H1 (cell line): Measurements from ENCODE around the gene ZNF669. TPM values are rescaled to one million over a fixed set of nuclear protein-coding genes. Genes with fewer than 3 reads are reported as not detected.
"Not testable (repeated sequence)": the region's sequence is repeated elsewhere in the genome, so short reads cannot be mapped to it uniquely, and the experiment has no call there.

ENCODE experiments used
- CTCF ChIA-PET: fragments of 300-600 bp; sonication (Branson Sonifier 250); formaldehyde crosslinking; loops from one replicate; lab custom pipeline; 2021; ENCODE audit not compliant: partially characterized antibody; lab: Charles Lee
- POLR2A ChIA-PET: fragments of 300-600 bp; sonication (Branson Sonifier 250); formaldehyde crosslinking; loops from one replicate; lab custom pipeline; 2021; ENCODE audit warnings: inconsistent platforms; ENCODE audit not compliant: partially characterized antibody; lab: Charles Lee
- DNase-seq, 2 experiments: peaks; one replicate each; pipeline versions ENCODE4 v3.0.0 to v3.0.0-alpha.2; 2010 to 2022; ENCODE audit warnings: low spot score in 2 of 2, low read depth in 1 of 2, mixed read lengths in 1 of 2
- FAIRE-seq: peaks from 2 replicates; lab custom pipeline; 2011; peaks lifted over from hg19 to GRCh38; lab: Jason Lieb, UNC
- H2AFZ ChIP-seq: 2 replicates; pipeline ENCODE4 v1.8.1; 2012; ENCODE audit warnings: low read length, inconsistent platforms
- H2AK5ac ChIP-seq: 2 replicates; pipeline ENCODE4 v1.6.1; 2013; ENCODE audit warnings: low read depth, low read length
- H2BK120ac ChIP-seq: replicated peaks from 2 replicates; pipeline ENCODE3; 2013; ENCODE audit warnings: low read depth, low read length, inconsistent platforms
- H2BK12ac ChIP-seq: 2 replicates; pipeline ENCODE4 v1.6.1; 2013; ENCODE audit warnings: low read depth, low read length
- H2BK15ac ChIP-seq: 2 replicates; pipeline ENCODE4 v1.6.1; 2013; ENCODE audit warnings: low read length
- H2BK20ac ChIP-seq: 2 replicates; pipeline ENCODE4 v1.6.1; 2013; ENCODE audit warnings: low read length
- H2BK5ac ChIP-seq: 2 replicates; pipeline ENCODE4 v1.6.1; 2013; ENCODE audit warnings: low read depth, low read length
- H3K14ac ChIP-seq: 2 replicates; pipeline ENCODE4 v1.6.1; 2013; ENCODE audit warnings: inconsistent platforms; ENCODE audit not compliant: insufficient read length
- H3K18ac ChIP-seq: 2 replicates; pipeline ENCODE4 v1.6.1; 2013; ENCODE audit warnings: low read length; ENCODE audit errors: extremely low read depth
- H3K23ac ChIP-seq: 2 replicates; pipeline ENCODE4 v1.6.1; 2013; ENCODE audit warnings: inconsistent platforms; ENCODE audit not compliant: insufficient read length
- H3K23me2 ChIP-seq: 2 replicates; pipeline ENCODE4 v1.6.1; 2013; ENCODE audit warnings: low read depth, low read length
- H3K27ac ChIP-seq: 2 replicates; pipeline ENCODE4 v1.6.1; 2011; ENCODE audit warnings: low read depth, low read length, inconsistent platforms
- H3K27me3 ChIP-seq, 4 experiments: replicated peaks in 1 of 4; 1 replicate in 1 of 4; 2 replicates in 3 of 4; pipeline versions ENCODE4 v1.6.1 to v1.8.1; 2011 to 2013; ENCODE audit warnings: low read length in 3 of 4, mild to moderate bottlenecking in 3 of 4, inconsistent platforms in 2 of 4, mixed read lengths in 2 of 4, moderate library complexity in 1 of 4; ENCODE audit not compliant: control insufficient read depth in 3 of 4, insufficient read depth in 3 of 4; ENCODE audit errors: extremely low read depth in 1 of 4
- H3K36me3 ChIP-seq, 4 experiments: 2 replicates each; pipeline versions ENCODE4 v1.6.1 to v1.8.1; 2011 to 2013; ENCODE audit warnings: mild to moderate bottlenecking in 4 of 4, low read length in 3 of 4, moderate library complexity in 2 of 4, control low read depth in 1 of 4, inconsistent platforms in 1 of 4; ENCODE audit not compliant: insufficient read depth in 4 of 4, control insufficient read depth in 2 of 4
- H3K4ac ChIP-seq: replicated peaks from 2 replicates; pipeline ENCODE3; 2013; ENCODE audit warnings: low read length, low read depth, mixed read lengths, inconsistent platforms; ENCODE audit not compliant: insufficient read length
- H3K4me1 ChIP-seq, 4 experiments: replicated peaks in 1 of 4; 1 replicate in 1 of 4; 2 replicates in 3 of 4; pipeline versions ENCODE4 v1.6.1 to v1.8.1; 2011 to 2013; ENCODE audit warnings: low read length in 3 of 4, inconsistent platforms in 2 of 4, mixed read lengths in 1 of 4; ENCODE audit not compliant: insufficient read depth in 4 of 4, control insufficient read depth in 3 of 4
- H3K4me2 ChIP-seq, 2 experiments: 2 replicates each; pipeline versions ENCODE4 v1.6.1 to v1.8.1; 2011 to 2013; ENCODE audit warnings: low read depth in 2 of 2, low read length in 2 of 2, control low read depth in 1 of 2, inconsistent platforms in 1 of 2, mild to moderate bottlenecking in 1 of 2; ENCODE audit not compliant: insufficient read depth in 1 of 2
- H3K4me3 ChIP-seq, 4 experiments: fragments of 200-600, 300-600 bp in 1 of 4; sonication (generic), shearing (Covaris generic), sonication (Bioruptor Twin) in 1 of 4; 2 replicates each; pipeline versions ENCODE4 v1.5.1 to v1.8.1; 2011 to 2016; ENCODE audit warnings: low read length in 4 of 4, low read depth in 3 of 4, control low read depth in 2 of 4, inconsistent platforms in 2 of 4, mild to moderate bottlenecking in 2 of 4, mixed read lengths in 1 of 4, moderate library complexity in 1 of 4; ENCODE audit not compliant: insufficient read depth in 2 of 4; ENCODE audit errors: extremely low read depth in 1 of 4
- H3K56ac ChIP-seq: replicated peaks from 2 replicates; pipeline ENCODE3; 2013; ENCODE audit warnings: low read depth, mild to moderate bottlenecking, mixed read lengths, low read length, inconsistent platforms; ENCODE audit not compliant: insufficient read length
- H3K79me1 ChIP-seq: 2 replicates; pipeline ENCODE4 v1.6.1; 2013; ENCODE audit warnings: low read depth, low read length, control low read depth
- H3K79me2 ChIP-seq, 2 experiments: 2 replicates each; pipeline versions ENCODE4 v1.6.1 to v1.8.1; 2012 to 2013; ENCODE audit warnings: low read length in 2 of 2, mild to moderate bottlenecking in 2 of 2, inconsistent platforms in 1 of 2; ENCODE audit not compliant: insufficient read depth in 2 of 2, control insufficient read depth in 1 of 2
- H3K9ac ChIP-seq, 4 experiments: replicated peaks in 1 of 4; 1 replicate in 1 of 4; 2 replicates in 3 of 4; pipeline versions ENCODE4 v1.6.1 to v1.8.1; 2011 to 2013; ENCODE audit warnings: low read depth in 3 of 4, low read length in 3 of 4, control low read depth in 2 of 4, mild to moderate bottlenecking in 2 of 4, moderate library complexity in 2 of 4, inconsistent platforms in 1 of 4; ENCODE audit errors: extremely low read depth in 1 of 4
- H3K9me3 ChIP-seq, 2 experiments: 2 replicates each; pipeline versions ENCODE4 v1.6.1 to v1.8.1; 2012 to 2013; ENCODE audit warnings: mild to moderate bottlenecking in 2 of 2, moderate library complexity in 2 of 2, control low read depth in 1 of 2, inconsistent platforms in 1 of 2, low read depth in 1 of 2, low read length in 1 of 2, mixed read lengths in 1 of 2; ENCODE audit not compliant: insufficient read depth in 2 of 2
- H4K20me1 ChIP-seq, 2 experiments: replicated peaks in 1 of 2; 2 replicates each; pipeline versions ENCODE3 to v1.8.1; 2011 to 2013; ENCODE audit warnings: inconsistent platforms in 2 of 2, low read length in 2 of 2, mild to moderate bottlenecking in 1 of 2; ENCODE audit not compliant: insufficient read depth in 2 of 2, control insufficient read depth in 1 of 2
- H4K5ac ChIP-seq: 2 replicates; pipeline ENCODE4 v1.6.1; 2013; ENCODE audit warnings: low read length, low read depth, mixed read lengths, inconsistent platforms; ENCODE audit not compliant: insufficient read length
- H4K8ac ChIP-seq: 2 replicates; pipeline ENCODE4 v1.8.0; 2013; ENCODE audit warnings: mild to moderate bottlenecking, moderate library complexity, low read length, inconsistent platforms; ENCODE audit not compliant: insufficient read depth; ENCODE audit errors: extremely low read depth
- H4K91ac ChIP-seq: replicated peaks from 2 replicates; pipeline ENCODE3; 2013; ENCODE audit warnings: low read length, mixed read lengths, inconsistent platforms; ENCODE audit not compliant: insufficient read length
- WGBS, 2 experiments: shearing (Covaris generic) in 1 of 2; methylation state at CpG; one replicate each; pipeline versions ENCODE4 v1.1.6 to v1.1.7; 2013 to 2015; ENCODE audit warnings: low lambda C conversion rate in 2 of 2, mixed read lengths in 2 of 2, inconsistent platforms in 1 of 2, low coverage in 1 of 2, missing lambda C conversion rate in 1 of 2; ENCODE audit not compliant: insufficient replicate concordance in 2 of 2, insufficient coverage in 1 of 2, insufficient read length in 1 of 2; ENCODE audit errors: extremely low coverage in 1 of 2, missing lambda C conversion rate in 1 of 2; 5-methylcytosine and 5-hydroxymethylcytosine counted together
- polyA plus RNA-seq, 7 experiments: library from polyadenylated mRNA; depleted of rRNA in 3 of 7; stranded (reverse) in 5 of 7; unstranded in 2 of 7; fragments of >200 nt in 5 of 7; fragments of 200-250 nt in 2 of 7; gene quantifications; 1 replicate in 5 of 7; 2 replicates in 1 of 7; 4 replicates in 1 of 7; pipeline versions ENCODE4 v1.2.1 to v1.2.3, GENCODE V29; 2011 to 2013; ENCODE audit warnings: missing spikeins in 2 of 7, mixed read lengths in 2 of 7
- total RNA-seq: library from RNA; stranded (reverse); fragmentation: NEBNext Ultra II Directional; extraction: Animal tissue kit (Norgen Biotek cat#: 25700); gene quantifications from 2 replicates; pipeline ENCODE4 v1.2.1, GENCODE V29; 2021

ZNF669 gene
- total and polyA plus RNA-seq, 2 of the 8 experiments (the other 6 are each of a cell fraction or from before 2014, with no cell fraction given), result 4.8 to 20.3 TPM

DNA sequence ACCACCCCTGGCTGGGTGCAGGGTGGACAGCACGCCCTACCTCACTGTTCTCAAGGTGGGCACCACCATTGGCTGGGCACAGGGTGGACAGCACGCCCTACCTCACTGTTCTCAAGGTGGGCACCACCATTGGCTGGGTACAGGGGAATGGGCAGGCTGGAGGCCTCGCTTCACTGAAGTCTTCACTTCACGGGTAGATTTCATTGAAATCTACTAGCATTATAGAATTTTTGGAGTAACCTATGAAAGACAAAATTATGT, 16.2 kb upstream of the ZNF669 start:
- H2AK5ac ChIP-seq, H2BK20ac ChIP-seq, H4K91ac ChIP-seq, H3K79me2 ChIP-seq, H3K4me1 ChIP-seq, H4K5ac ChIP-seq, H3K9me3 ChIP-seq, H3K36me3 ChIP-seq, H3K23ac ChIP-seq, H3K23me2 ChIP-seq, H3K4me3 ChIP-seq, H3K9ac ChIP-seq, H4K20me1 ChIP-seq, H2BK12ac ChIP-seq, H2BK5ac ChIP-seq, H3K4me2 ChIP-seq, H3K27ac ChIP-seq, H3K27me3 ChIP-seq, H2AFZ ChIP-seq, H3K14ac ChIP-seq, H3K56ac ChIP-seq, H3K79me1 ChIP-seq, H2BK120ac ChIP-seq, H4K8ac ChIP-seq, H3K4ac ChIP-seq, H3K18ac ChIP-seq, H2BK15ac ChIP-seq, FAIRE-seq: not testable (repeated sequence)
- ChIA-PET POLR2A (interaction anchor here (0.7 to 1.9 kb wide), 2 partner anchors 17 to 18 kb away, joined by 3 to 6 read pairs; partner anchors contain the start of gene ZNF669), CTCF (interaction anchor here (1.5 to 1.8 kb wide), 6 partner anchors 9 to 92 kb away, joined by 3 to 20 read pairs (median 6); partner anchors contain the start of gene ZNF670)
- DNase-seq, result peak in 1 of 2 experiments; percentile 6
- 95% methylated on average over 4 of the region's 4 CpGs; no CpG with 5 or more reads in 1 of the 2 experiments for WGBS, 2 experiments
